ENCODE data around the gene IFI35. TPM values are rescaled to one million over a fixed set of nuclear protein-coding genes. Genes with fewer than 3 reads are reported as not detected.

IFI35 gene
- total RNA-seq = 35.9 and 40.0 TPM in 2 replicates

GRCh38 chr17:43006639-43007551 is at the start of gene IFI35:
TSS of gene IFI35 (plus strand) at chr17:43006784. CDS start at chr17:43006948, 164 bp downstream.

GRCh38 chr17:42964161-42964932 is 42.2 kb upstream of the IFI35 start, which contains the start of gene AARSD1:
TSS of gene AARSD1 (minus strand) at chr17:42964454. CDS start at chr17:42964440, 14 bp downstream.

GRCh38 chr17:42979511-42980273 is 26.9 kb upstream of the IFI35 start, which contains the start of gene PTGES3L:
TSS of gene PTGES3L (minus strand) at chr17:42980080. CDS start at chr17:42980053, 27 bp downstream.

GRCh38 chr17:42980274-42980765 is 26.3 kb upstream of the IFI35 start, which contains the start of gene RUNDC1:
TSS of gene RUNDC1 (plus strand) at chr17:42980565. CDS start at chr17:42980577, 12 bp downstream.

GRCh38 chr17:42997984-42998938 is 8.3 kb upstream of the IFI35 start, which contains the start of gene RPL27:
TSS of gene RPL27 (plus strand) at chr17:42998419. CDS start at chr17:42998751, 332 bp downstream.

GRCh38 chr17:43021741-43022512 is 15.3 kb downstream of the IFI35 start, which contains the start of gene VAT1:
TSS of gene VAT1 (minus strand) at chr17:43022385. CDS start at chr17:43022322, 63 bp downstream.

GRCh38 chr17:43024407-43025289 is 18.1 kb downstream of the IFI35 start, which contains the start of gene RND2:
TSS of gene RND2 (plus strand) at chr17:43025231. CDS start at chr17:43025348, 117 bp downstream.

Other genes starting within 250 kb of the IFI35 start
- 0.19 and 0.26 TPM in 2 replicates for gene RAMP2, start 245.6 kb upstream of the IFI35 start, total RNA-seq
- gene VPS25, start 233.3 kb upstream of the IFI35 start, total RNA-seq = 57.4 and 57.7 TPM in 2 replicates
- 0.06 TPM in 1 of 2 replicates, not detected in the other for gene WNK4, start 226.2 kb upstream of the IFI35 start, total RNA-seq
- 69.2 and 82.2 TPM in 2 replicates for gene COA3, start 208.1 kb upstream of the IFI35 start, total RNA-seq
- gene CNTD1, start 207.9 kb upstream of the IFI35 start, total RNA-seq = 0.12 and 0.13 TPM in 2 replicates
- 159 and 176 TPM in 2 replicates for gene BECN1, start 182.5 kb upstream of the IFI35 start, total RNA-seq
- 65.0 and 66.4 TPM in 2 replicates for gene PSME3, start 173.4 kb upstream of the IFI35 start, total RNA-seq
- gene AOC2, start 162.2 kb upstream of the IFI35 start, total RNA-seq = 0.40 and 0.56 TPM in 2 replicates
- 0.26 and 0.44 TPM in 2 replicates for gene AOC3, start 155.6 kb upstream of the IFI35 start, total RNA-seq
- gene G6PC1, start 106.0 kb upstream of the IFI35 start, total RNA-seq = not detected in 2 replicates
- 23.4 and 37.5 TPM in 2 replicates for gene AARSD1, start 42.3 kb upstream of the IFI35 start, total RNA-seq
- gene PTGES3L, start 26.7 kb upstream of the IFI35 start, total RNA-seq = not detected in 2 replicates
- gene RUNDC1, start 26.2 kb upstream of the IFI35 start, total RNA-seq = 7.6 and 9.2 TPM in 2 replicates
- gene RPL27, start 8.4 kb upstream of the IFI35 start, total RNA-seq = 1,070 and 1,150 TPM in 2 replicates
- gene VAT1, start 15.6 kb downstream of the IFI35 start, total RNA-seq = 187 and 189 TPM in 2 replicates
- gene RND2, start 18.4 kb downstream of the IFI35 start, total RNA-seq = 0.12 and 0.13 TPM in 2 replicates
- gene BRCA1, start 118.6 kb downstream of the IFI35 start, total RNA-seq = 15.0 and 25.8 TPM in 2 replicates
- 127 and 131 TPM in 2 replicates for gene NBR1, start 164.4 kb downstream of the IFI35 start, total RNA-seq
- 3.0 and 3.6 TPM in 2 replicates for gene TMEM106A, start 205.1 kb downstream of the IFI35 start, total RNA-seq
- 0.92 TPM in 1 of 2 replicates, not detected in the other for gene CCDC200, start 221.8 kb downstream of the IFI35 start, total RNA-seq
- gene RNU2-1, start 227.2 kb downstream of the IFI35 start, total RNA-seq = not detected in 2 replicates

Measured in aortic smooth muscle cell (primary cell).